ENCODE measurements around the gene CCDC61. TPM values are rescaled to one million over a fixed set of nuclear protein-coding genes. Genes with fewer than 3 reads are reported as not detected.

Gene CCDC61
- total and polyA plus RNA-seq, 2 donors (not counting 1 experiment from before 2014, with no cell fraction given) = 20.6 to 30.1 TPM

DNA sequence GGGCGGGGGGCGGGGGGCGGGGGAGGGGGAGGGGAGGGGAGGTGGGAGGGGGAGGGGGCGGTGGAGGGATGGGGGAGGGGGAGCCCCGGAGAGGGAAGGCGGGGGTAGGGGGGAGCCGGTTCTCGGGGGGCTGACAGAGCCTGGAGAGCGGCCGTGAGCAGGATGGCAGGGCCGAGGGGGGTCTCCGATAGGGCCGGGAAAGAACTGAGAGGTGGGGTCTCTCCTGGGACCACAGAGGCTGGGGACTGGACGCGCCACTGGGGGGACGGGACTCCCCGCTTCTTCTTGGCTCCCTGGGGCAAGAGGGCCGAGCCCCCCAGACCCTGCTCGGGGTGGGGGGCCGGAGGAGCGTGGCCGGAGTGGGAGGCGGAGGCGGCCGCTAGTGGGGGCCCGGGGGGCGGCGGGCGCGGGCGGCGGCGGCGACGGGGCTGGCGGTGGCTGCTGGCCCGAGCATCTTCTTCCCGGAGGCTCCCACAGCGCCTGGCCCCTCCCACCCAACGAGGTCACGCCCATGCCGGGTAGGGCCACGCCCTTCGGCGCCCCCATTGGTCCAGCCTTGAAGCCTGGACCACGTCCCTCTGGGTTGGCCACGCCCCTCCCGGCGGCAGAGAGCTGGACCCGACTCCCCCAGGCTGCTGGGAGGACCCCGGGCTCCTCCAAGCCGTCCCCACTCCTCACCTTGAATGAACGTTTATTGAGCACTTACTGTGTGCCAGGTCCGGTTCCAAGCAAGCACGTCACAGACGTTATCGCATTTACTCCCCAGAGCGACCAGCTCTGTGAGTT is 21.5 kb upstream of the CCDC61 start, which contains the start of gene NOVA2:
NOVA2 (minus strand) TSS at position 313 of the 786 bp plus-strand sequence. CDS start 514 bp downstream, outside the sequence.
- Histone ChIP-seq H3K4me1 (ENCODE audit: control insufficient read depth in 2 of 2, insufficient read depth in 2 of 2, low read length in 2 of 2) (peaks cover 26 to 30% of the 10 kb centered on the region in 2 donors), H3K4me3 (ENCODE audit: control extremely low read depth in 1 of 5, extremely low read depth in 1 of 5, insufficient read depth in 1 of 5, low read depth in 2 of 5, low read length in 4 of 5) (no peak within 1 kb of the TSS), H2AFZ (ENCODE audit: insufficient read depth, low read depth, low read length, poor library complexity, severe bottlenecking) (peak within 1 kb of the TSS; percentile 42), H3K9ac (ENCODE audit: low read length) (no peak within 1 kb of the TSS), H3K27me3 (replicated peaks in 1 of 4; ENCODE audit: control extremely low read depth in 1 of 4, control insufficient read depth in 3 of 4, insufficient read depth in 4 of 4, low read length in 3 of 4) (peaks cover 0 to 65% (median 38%) of the 10 kb centered on the region in 4 experiments), H3K4me2 (replicated peaks; ENCODE audit: low read depth, low read length, poor library complexity, severe bottlenecking) (peak within 1 kb of the TSS; percentile 60), H3K79me2 (ENCODE audit: control insufficient read depth, insufficient read depth, low read length) (no peaks in the 10 kb centered on the region), H3K27ac (ENCODE audit: low read length in 2 of 2) (no peak within 1 kb of the TSS), H4K20me1 (ENCODE audit: control insufficient read depth, insufficient read depth, low read length, poor library complexity, severe bottlenecking) (no peaks in the 10 kb centered on the region), H3K36me3 (replicated peaks in 1 of 2; ENCODE audit: control extremely low read depth in 1 of 2, control insufficient read depth in 1 of 2, extremely low read depth in 1 of 2, insufficient read depth in 2 of 2, low read length in 1 of 2) (no peaks in the 10 kb centered on the region), H3K9me3 (ENCODE audit: control extremely low read depth in 1 of 3, control insufficient read depth in 2 of 3, insufficient read depth in 1 of 3, low read length in 2 of 3) (peaks cover 0 to 35% (median 3%) of the 10 kb centered on the region in 3 donors)
- ChIA-PET POLR2A (no interaction called here), CTCF (interaction anchor here (1.3 kb wide), 1 partner anchor 13 kb away, joined by 4 read pairs; no protein-coding TSS in a partner anchor)
- Mint-ChIP-seq H3K4me3 (peak within 1 kb of the TSS; percentile 76), H3K9me3 (ENCODE audit: insufficient read depth) (no peaks in the 10 kb centered on the region), H3K27me3 (peaks cover 70% of the 10 kb centered on the region), H3K4me1 (peaks cover 18% of the 10 kb centered on the region), H3K27ac (no peak within 1 kb of the TSS)
- WGBS (ENCODE audit: insufficient coverage) = 9% methylated on average over 45 of the region's 58 CpGs
- DNase-seq (peak; percentile 53), ATAC-seq (ENCODE audit: low read depth) (no peak)
- intact Hi-C loops (cut with micrococcal nuclease) = no loop called here
- TF ChIP-seq, protein P1, sequence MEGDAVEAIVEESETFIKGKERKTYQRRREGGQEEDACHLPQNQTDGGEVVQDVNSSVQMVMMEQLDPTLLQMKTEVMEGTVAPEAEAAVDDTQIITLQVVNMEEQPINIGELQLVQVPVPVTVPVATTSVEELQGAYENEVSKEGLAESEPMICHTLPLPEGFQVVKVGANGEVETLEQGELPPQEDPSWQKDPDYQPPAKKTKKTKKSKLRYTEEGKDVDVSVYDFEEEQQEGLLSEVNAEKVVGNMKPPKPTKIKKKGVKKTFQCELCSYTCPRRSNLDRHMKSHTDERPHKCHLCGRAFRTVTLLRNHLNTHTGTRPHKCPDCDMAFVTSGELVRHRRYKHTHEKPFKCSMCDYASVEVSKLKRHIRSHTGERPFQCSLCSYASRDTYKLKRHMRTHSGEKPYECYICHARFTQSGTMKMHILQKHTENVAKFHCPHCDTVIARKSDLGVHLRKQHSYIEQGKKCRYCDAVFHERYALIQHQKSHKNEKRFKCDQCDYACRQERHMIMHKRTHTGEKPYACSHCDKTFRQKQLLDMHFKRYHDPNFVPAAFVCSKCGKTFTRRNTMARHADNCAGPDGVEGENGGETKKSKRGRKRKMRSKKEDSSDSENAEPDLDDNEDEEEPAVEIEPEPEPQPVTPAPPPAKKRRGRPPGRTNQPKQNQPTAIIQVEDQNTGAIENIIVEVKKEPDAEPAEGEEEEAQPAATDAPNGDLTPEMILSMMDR (IDR thresholded peaks at IDR 0.05) = no peak
- TF ChIP-seq EZH2 (IDR thresholded peaks at IDR 0.05; ENCODE audit: borderline replicate concordance, insufficient read depth, low read depth, low read length, poor library complexity, severe bottlenecking) = no peak

Measured in B cell (primary cell).